Omental fat pad (tissue), 4 donors: ENCODE data around the gene RRM2. TPM values are rescaled to one million over a fixed set of nuclear protein-coding genes. Genes with fewer than 3 reads are reported as not detected.

Experiments
- ATAC-seq: fragments of 150-250 bp; one replicate; pipeline ENCODE4 v1.9.1; 2016; ENCODE audit warnings: mild to moderate bottlenecking, moderate library complexity; ENCODE audit not compliant: low FRiP score
- DNase-seq: peaks from one replicate; pipeline ENCODE4 v3.0.0-alpha.2; 2019; ENCODE audit warnings: low spot score
- CTCF ChIP-seq, 3 donors: fragments of 450-650 bp; IDR thresholded peaks; one replicate each; pipeline ENCODE4 v1.5.1; 2016 to 2017; ENCODE audit warnings: antibody characterized with exemption in 3 of 3, mild to moderate bottlenecking in 3 of 3, moderate library complexity in 2 of 3
- total RNA-seq, 4 donors: library from RNA; depleted of rRNA; stranded (reverse); fragments of >200 nt; gene quantifications; one replicate each; pipeline ENCODE4 v1.1.0, GENCODE V29; 2016

RRM2 gene
- total RNA-seq, 4 donors from 2014 or later: 0.46 to 9.8 (median 1.5) TPM

GRCh38 chr2:10120877-10121574, 1.5 kb upstream of the RRM2 start:
- no peak for DNase-seq
- ATAC-seq: no peak
- no peak for TF ChIP-seq CTCF (IDR thresholded peaks at IDR 0.05)

DNA sequence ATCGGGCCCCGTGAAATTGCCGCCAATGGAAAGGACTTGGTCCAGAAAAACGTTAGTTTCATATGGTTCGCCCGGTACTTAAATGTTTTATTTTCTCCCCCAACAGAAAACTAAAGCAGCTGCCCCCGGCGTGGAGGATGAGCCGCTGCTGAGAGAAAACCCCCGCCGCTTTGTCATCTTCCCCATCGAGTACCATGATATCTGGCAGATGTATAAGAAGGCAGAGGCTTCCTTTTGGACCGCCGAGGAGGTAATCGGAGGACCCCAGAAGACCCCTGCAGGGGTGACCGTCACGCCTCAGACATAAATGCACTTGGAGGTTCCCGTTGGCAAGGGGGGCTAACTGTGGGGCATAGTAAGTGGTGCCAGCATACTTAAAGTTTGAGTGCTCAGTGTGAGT, 742 bp downstream of the RRM2 start:
- DNase-seq (no peak), ATAC-seq (no peak)
- no peak for TF ChIP-seq CTCF (IDR thresholded peaks at IDR 0.05)

DNA sequence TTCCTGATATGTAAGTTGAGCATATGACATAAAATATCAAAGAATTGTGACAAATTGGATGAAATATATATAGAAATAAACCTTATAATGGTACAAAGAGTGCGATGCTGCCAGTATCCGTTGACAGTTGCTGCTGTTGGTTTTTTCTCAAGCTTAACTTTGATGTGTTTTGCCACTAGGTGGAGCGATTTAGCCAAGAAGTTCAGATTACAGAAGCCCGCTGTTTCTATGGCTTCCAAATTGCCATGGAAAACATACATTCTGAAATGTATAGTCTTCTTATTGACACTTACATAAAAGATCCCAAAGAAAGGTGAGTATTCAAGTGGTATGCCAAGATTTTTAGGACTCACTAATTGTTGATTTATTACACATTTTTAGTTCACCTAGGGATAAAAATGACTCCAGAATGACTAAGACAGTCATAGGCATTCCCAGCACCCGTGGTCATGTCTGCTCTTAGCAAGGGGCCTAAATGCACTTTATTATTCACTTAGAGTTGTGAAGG, 2.1 kb downstream of the RRM2 start:
- no peak for TF ChIP-seq CTCF (IDR thresholded peaks at IDR 0.05)
- DNase-seq (no peak), ATAC-seq (peak; percentile 62)

DNA sequence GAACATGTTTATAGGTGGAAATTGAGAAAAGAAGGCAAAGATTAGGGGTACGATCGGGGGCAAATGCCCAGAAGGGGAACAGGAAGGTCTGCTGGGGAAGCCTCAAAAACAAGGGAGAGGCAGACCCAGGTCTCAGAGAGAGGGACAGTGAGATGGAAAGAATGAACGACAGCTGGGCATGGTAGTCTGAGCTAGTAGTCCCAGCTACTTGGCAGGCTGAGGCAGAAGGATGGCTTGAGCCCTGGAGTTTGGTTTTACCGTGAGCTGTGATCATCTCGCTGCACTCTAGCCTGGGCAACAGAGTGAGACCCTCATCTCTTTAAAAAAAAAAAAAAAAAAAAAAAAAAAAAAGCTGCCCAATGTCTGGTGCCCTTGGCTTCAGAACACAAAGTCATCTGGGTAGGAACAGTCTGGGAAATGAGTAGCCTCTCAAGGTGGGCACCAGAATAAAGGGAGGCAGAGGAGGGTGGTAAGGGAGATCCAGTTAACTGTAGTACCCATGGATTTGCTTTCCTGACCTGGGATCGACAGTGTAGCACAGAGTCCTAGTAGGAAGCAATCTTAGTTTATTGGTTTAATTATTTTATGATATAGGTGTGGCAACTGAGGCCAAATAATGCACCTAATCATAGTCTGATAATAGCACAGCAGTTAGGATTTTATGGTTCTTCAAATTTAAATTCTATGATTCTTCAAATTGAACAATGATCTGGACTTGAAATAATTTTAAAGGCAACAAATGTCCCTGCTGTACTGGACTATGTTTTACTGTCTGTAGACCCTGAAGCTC, 3.5 kb downstream of the RRM2 start:
- no peak for ATAC-seq
- no peak for TF ChIP-seq CTCF (IDR thresholded peaks at IDR 0.05)
- DNase-seq: no peak

DNA sequence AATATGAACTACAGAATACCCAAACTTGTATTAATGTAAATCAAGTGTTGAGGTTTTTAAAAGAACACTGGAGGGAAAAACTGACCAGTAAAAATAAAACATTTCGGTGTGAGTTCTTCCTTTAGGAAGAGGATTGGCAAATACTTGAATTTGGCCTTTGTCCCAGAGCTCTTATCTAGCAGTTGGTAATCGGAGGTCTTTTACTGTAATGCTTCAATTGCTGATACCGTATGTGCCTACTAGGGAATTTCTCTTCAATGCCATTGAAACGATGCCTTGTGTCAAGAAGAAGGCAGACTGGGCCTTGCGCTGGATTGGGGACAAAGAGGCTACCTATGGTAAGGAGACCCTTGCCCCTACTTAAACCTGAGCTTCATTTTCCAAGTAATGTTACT, 4.1 kb downstream of the RRM2 start:
- no peak for TF ChIP-seq CTCF (IDR thresholded peaks at IDR 0.05)
- DNase-seq (no peak), ATAC-seq (no peak)

- TF ChIP-seq CTCF (IDR thresholded peaks at IDR 0.05): no peak
- DNase-seq: no peak
- no peak for ATAC-seq
Observed at GRCh38 chr2:10128420-10128819, 5.9 kb downstream of the RRM2 start.
